ENCODE measurements around the gene NIPBL.

NIPBL gene

DNA sequence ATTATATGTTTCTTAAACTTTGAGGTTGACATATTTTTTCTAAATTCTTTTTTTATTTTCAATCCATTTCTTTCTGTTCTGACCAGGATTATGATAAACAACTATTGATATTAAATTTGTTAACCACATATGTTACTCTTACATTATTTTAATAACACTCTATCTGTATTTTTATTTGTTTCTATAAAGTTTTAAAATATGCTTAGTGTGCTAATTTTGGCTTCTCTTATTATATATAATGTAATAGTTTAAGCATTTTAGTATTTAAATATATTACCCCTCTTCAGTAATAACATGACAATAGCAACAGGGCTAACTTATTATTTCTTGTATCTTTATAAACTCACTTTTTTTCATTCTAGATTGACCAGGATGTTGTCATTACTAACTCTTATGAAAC lies 137.8 kb downstream of the NIPBL start:
- Histone ChIP-seq H3K4me1 (ENCODE audit: control extremely low read depth in 1 of 4, control insufficient read depth in 4 of 4, insufficient read depth in 4 of 4, low read length in 3 of 4) (no peaks in the 10 kb centered on the region), H3K36me3 (ENCODE audit: control insufficient read depth in 4 of 4, insufficient read depth in 4 of 4, low read length in 3 of 4) (peaks cover 11 to 51% (median 21%) of the 10 kb centered on the region in 4 experiments), H3K27me3 (replicated peaks in 2 of 5; ENCODE audit: control insufficient read depth in 4 of 5, insufficient read depth in 5 of 5, low read length in 4 of 5) (no peaks in the 10 kb centered on the region), H3K9me3 (ENCODE audit: control extremely low read depth in 1 of 5, control insufficient read depth in 4 of 5, insufficient read depth in 2 of 5, low read depth in 1 of 5, low read length in 4 of 5) (no peaks in the 10 kb centered on the region), H3K4me3 (ENCODE audit: control insufficient read depth in 1 of 7, extremely low read depth in 1 of 7, insufficient read depth in 4 of 7, low read depth in 2 of 7, low read length in 6 of 7) (no peak overlapping the region), H3K27ac (ENCODE audit: insufficient read depth in 1 of 2, low read depth in 1 of 2, low read length in 2 of 2, poor library complexity in 1 of 2, severe bottlenecking in 2 of 2) (no peak overlapping the region)
- no peak for DNase-seq
- CTCF ChIA-PET, result no interaction called here
- POLR2A ChIA-PET, result no interaction called here

DNA sequence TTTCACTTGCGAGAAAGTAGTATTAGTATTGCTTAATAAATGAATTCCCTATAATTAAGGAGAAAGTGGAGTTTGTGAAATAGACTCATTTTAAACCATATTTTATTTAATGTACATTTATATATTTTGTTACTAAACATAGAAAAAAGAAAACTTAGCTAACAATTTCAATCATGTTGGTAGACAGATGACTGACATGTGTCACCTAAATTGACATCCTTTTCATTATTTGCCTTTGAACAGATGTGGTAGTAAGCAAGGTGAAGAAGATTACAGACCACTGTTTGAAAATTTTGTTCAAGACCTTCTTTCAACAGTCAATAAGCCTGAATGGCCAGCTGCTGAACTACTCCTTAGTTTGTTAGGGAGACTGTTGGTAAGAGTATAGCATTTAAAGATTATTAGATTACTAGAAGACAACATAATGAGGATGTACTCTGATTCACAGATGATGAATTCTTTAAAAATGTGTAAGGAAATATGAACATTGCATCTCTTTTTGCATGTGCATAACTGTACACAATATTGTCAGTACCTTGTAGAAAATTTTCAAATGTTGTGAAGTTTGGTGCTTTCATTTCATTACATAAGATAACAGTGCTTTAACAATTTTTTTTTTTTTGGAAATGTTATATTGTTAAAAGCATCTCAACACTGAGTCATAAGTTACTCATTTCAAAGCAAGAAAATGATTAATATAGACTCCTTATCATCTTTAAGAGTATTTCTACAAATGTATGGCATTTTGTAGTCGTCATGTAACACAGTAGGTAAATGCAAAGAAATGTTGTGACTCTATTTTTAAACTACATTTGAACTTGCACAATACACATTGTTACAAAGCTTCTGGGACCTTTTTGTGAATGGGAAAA lies 139.5 kb downstream of the NIPBL start:
- no peak overlapping the region for H3K4me3 ChIP-seq (ENCODE audit: control insufficient read depth in 1 of 7, extremely low read depth in 1 of 7, insufficient read depth in 4 of 7, low read depth in 2 of 7, low read length in 6 of 7)
- no peak overlapping the region for H3K27ac ChIP-seq (ENCODE audit: insufficient read depth in 1 of 2, low read depth in 1 of 2, low read length in 2 of 2, poor library complexity in 1 of 2, severe bottlenecking in 2 of 2)
- POLR2A ChIA-PET, result interaction anchor here (0.6 to 0.7 kb wide), 2 partner anchors 8 to 157 kb away, joined by 3 read pairs; no protein-coding TSS in a partner anchor
- no peaks in the 10 kb centered on the region for H3K9me3 ChIP-seq (ENCODE audit: control extremely low read depth in 1 of 5, control insufficient read depth in 4 of 5, insufficient read depth in 2 of 5, low read depth in 1 of 5, low read length in 4 of 5)
- no CpG with 5 or more reads among the region's 2 CpGs for WGBS (ENCODE audit: insufficient coverage)
- DNase-seq, result no peak
- no peaks in the 10 kb centered on the region for H3K4me1 ChIP-seq (ENCODE audit: control extremely low read depth in 1 of 4, control insufficient read depth in 4 of 4, insufficient read depth in 4 of 4, low read length in 3 of 4)
- no peaks in the 10 kb centered on the region for H3K27me3 ChIP-seq (replicated peaks in 2 of 5; ENCODE audit: control insufficient read depth in 4 of 5, insufficient read depth in 5 of 5, low read length in 4 of 5)
- peaks cover 11 to 55% (median 24%) of the 10 kb centered on the region in 4 experiments for H3K36me3 ChIP-seq (ENCODE audit: control insufficient read depth in 4 of 4, insufficient read depth in 4 of 4, low read length in 3 of 4)
- CTCF ChIA-PET, result no interaction called here

GRCh38 chr5:37028910-37029309 lies 152.3 kb downstream of the NIPBL start:
- ChIA-PET POLR2A (no interaction called here), CTCF (no interaction called here)
- H3K9me3 ChIP-seq (ENCODE audit: control extremely low read depth in 1 of 5, control insufficient read depth in 4 of 5, insufficient read depth in 2 of 5, low read depth in 1 of 5, low read length in 4 of 5), result no peaks in the 10 kb centered on the region
- H3K27me3 ChIP-seq (replicated peaks in 2 of 5; ENCODE audit: control insufficient read depth in 4 of 5, insufficient read depth in 5 of 5, low read length in 4 of 5), result no peaks in the 10 kb centered on the region
- no peak overlapping the region for H3K27ac ChIP-seq (ENCODE audit: insufficient read depth in 1 of 2, low read depth in 1 of 2, low read length in 2 of 2, poor library complexity in 1 of 2, severe bottlenecking in 2 of 2)
- H3K36me3 ChIP-seq (ENCODE audit: control insufficient read depth in 4 of 4, insufficient read depth in 4 of 4, low read length in 3 of 4), result peaks cover 13 to 63% (median 22%) of the 10 kb centered on the region in 4 experiments
- no peak for DNase-seq
- H3K4me3 ChIP-seq (ENCODE audit: control insufficient read depth in 1 of 7, extremely low read depth in 1 of 7, insufficient read depth in 4 of 7, low read depth in 2 of 7, low read length in 6 of 7), result no peak overlapping the region
- H3K4me1 ChIP-seq (ENCODE audit: control extremely low read depth in 1 of 4, control insufficient read depth in 4 of 4, insufficient read depth in 4 of 4, low read length in 3 of 4), result no peaks in the 10 kb centered on the region
- WGBS (ENCODE audit: insufficient coverage), result 100% methylated on average over 1 of the region's 1 CpG

DNA sequence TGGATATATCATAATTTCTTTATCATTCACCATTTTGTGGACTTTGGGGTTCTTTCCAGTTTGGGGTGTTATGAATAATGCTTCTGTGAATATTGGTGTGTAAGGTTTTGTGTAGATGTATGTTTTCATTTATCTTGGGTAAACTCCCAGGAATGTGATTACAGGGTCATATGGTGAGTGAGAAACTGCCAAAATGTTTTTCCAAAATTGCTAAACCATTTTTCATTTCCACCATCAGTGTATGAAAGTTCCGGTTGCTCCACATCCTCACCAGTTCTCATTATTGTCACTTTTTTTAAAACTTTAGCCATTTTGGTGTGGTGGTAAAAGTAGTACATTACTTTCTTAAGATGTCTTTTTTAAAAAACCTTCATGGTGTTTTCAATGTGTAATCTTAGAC lies 152.9 kb downstream of the NIPBL start:
- ChIA-PET CTCF (no interaction called here), POLR2A (no interaction called here)
- Histone ChIP-seq H3K9me3 (ENCODE audit: control extremely low read depth in 1 of 5, control insufficient read depth in 4 of 5, insufficient read depth in 2 of 5, low read depth in 1 of 5, low read length in 4 of 5) (no peaks in the 10 kb centered on the region), H3K4me1 (ENCODE audit: control extremely low read depth in 1 of 4, control insufficient read depth in 4 of 4, insufficient read depth in 4 of 4, low read length in 3 of 4) (peaks cover 0 to 3% (median 0%) of the 10 kb centered on the region in 4 experiments), H3K27ac (ENCODE audit: insufficient read depth in 1 of 2, low read depth in 1 of 2, low read length in 2 of 2, poor library complexity in 1 of 2, severe bottlenecking in 2 of 2) (no peak overlapping the region), H3K36me3 (ENCODE audit: control insufficient read depth in 4 of 4, insufficient read depth in 4 of 4, low read length in 3 of 4) (peaks cover 12 to 59% (median 20%) of the 10 kb centered on the region in 4 experiments), H3K27me3 (replicated peaks in 2 of 5; ENCODE audit: control insufficient read depth in 4 of 5, insufficient read depth in 5 of 5, low read length in 4 of 5) (no peaks in the 10 kb centered on the region), H3K4me3 (ENCODE audit: control insufficient read depth in 1 of 7, extremely low read depth in 1 of 7, insufficient read depth in 4 of 7, low read depth in 2 of 7, low read length in 6 of 7) (no peak overlapping the region)
- DNase-seq, result no peak
- no CpG with 5 or more reads among the region's 1 CpG for WGBS (ENCODE audit: insufficient coverage)

- peaks cover 0 to 18% (median 5%) of the 10 kb centered on the region in 4 experiments for H3K4me1 ChIP-seq (ENCODE audit: control extremely low read depth in 1 of 4, control insufficient read depth in 4 of 4, insufficient read depth in 4 of 4, low read length in 3 of 4)
- peak in 2 of 3 donors; percentile 5 to 19 for DNase-seq
- CTCF ChIA-PET, result no interaction called here
- peaks cover 12 to 32% (median 18%) of the 10 kb centered on the region in 4 experiments for H3K36me3 ChIP-seq (ENCODE audit: control insufficient read depth in 4 of 4, insufficient read depth in 4 of 4, low read length in 3 of 4)
- no peaks in the 10 kb centered on the region for H3K27me3 ChIP-seq (replicated peaks in 2 of 5; ENCODE audit: control insufficient read depth in 4 of 5, insufficient read depth in 5 of 5, low read length in 4 of 5)
- H3K4me3 ChIP-seq (ENCODE audit: control insufficient read depth in 1 of 7, extremely low read depth in 1 of 7, insufficient read depth in 4 of 7, low read depth in 2 of 7, low read length in 6 of 7), result no peak overlapping the region
- WGBS (ENCODE audit: insufficient coverage), result 46% methylated on average over 5 of the region's 6 CpGs
- no peak overlapping the region for H3K27ac ChIP-seq (ENCODE audit: insufficient read depth in 1 of 2, low read depth in 1 of 2, low read length in 2 of 2, poor library complexity in 1 of 2, severe bottlenecking in 2 of 2)
- POLR2A ChIA-PET, result no interaction called here
- no peaks in the 10 kb centered on the region for H3K9me3 ChIP-seq (ENCODE audit: control extremely low read depth in 1 of 5, control insufficient read depth in 4 of 5, insufficient read depth in 2 of 5, low read depth in 1 of 5, low read length in 4 of 5)
Observed at GRCh38 chr5:37034955-37035354, 158.4 kb downstream of the NIPBL start.

DNA sequence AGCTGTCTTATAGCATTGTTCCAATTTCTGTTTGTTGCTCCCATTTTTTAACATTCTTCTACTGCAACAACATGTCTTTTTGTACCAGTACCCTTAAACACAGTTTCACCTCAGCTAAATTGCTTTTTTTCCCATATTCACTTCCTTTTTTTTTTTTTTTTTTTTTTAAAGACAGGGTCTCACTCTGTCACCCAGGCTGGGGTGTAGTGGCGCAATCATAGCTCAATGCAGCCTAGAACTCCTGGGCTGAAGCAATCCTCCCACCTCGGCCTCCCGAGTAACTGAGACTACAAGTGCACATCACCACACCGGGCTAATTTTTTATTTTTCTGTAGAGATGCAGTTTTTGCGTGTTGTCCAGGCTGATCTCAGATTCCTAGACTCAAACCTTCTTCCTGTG lies 161.3 kb downstream of the NIPBL start:
- Histone ChIP-seq H3K36me3 (ENCODE audit: control insufficient read depth in 4 of 4, insufficient read depth in 4 of 4, low read length in 3 of 4) (peaks cover 8 to 26% (median 11%) of the 10 kb centered on the region in 4 experiments), H3K27ac (ENCODE audit: insufficient read depth in 1 of 2, low read depth in 1 of 2, low read length in 2 of 2, poor library complexity in 1 of 2, severe bottlenecking in 2 of 2) (no peak overlapping the region)
- CTCF ChIA-PET, result no interaction called here

GRCh38 chr5:37039824-37040223 lies 163.3 kb downstream of the NIPBL start:
- CTCF ChIA-PET, result no interaction called here
- no CpG with 5 or more reads among the region's 1 CpG for WGBS (ENCODE audit: insufficient coverage)

More for the DNA sequence above, 161.3 kb downstream of the NIPBL start:
- Histone ChIP-seq H3K4me3 (ENCODE audit: control insufficient read depth in 1 of 7, extremely low read depth in 1 of 7, insufficient read depth in 4 of 7, low read depth in 2 of 7, low read length in 6 of 7) (no peak overlapping the region), H3K27me3 (replicated peaks in 2 of 5; ENCODE audit: control insufficient read depth in 4 of 5, insufficient read depth in 5 of 5, low read length in 4 of 5) (no peaks in the 10 kb centered on the region), H3K9me3 (ENCODE audit: control extremely low read depth in 1 of 5, control insufficient read depth in 4 of 5, insufficient read depth in 2 of 5, low read depth in 1 of 5, low read length in 4 of 5) (no peaks in the 10 kb centered on the region), H3K4me1 (ENCODE audit: control extremely low read depth in 1 of 4, control insufficient read depth in 4 of 4, insufficient read depth in 4 of 4, low read length in 3 of 4) (peaks cover 0 to 18% (median 5%) of the 10 kb centered on the region in 4 experiments)
- POLR2A ChIA-PET, result no interaction called here
- WGBS (ENCODE audit: insufficient coverage), result 100% methylated on average over 2 of the region's 5 CpGs
- no peak for DNase-seq

More at GRCh38 chr5:37039824-37040223, 163.3 kb downstream of the NIPBL start:
- H3K9me3 ChIP-seq (ENCODE audit: control extremely low read depth in 1 of 5, control insufficient read depth in 4 of 5, insufficient read depth in 2 of 5, low read depth in 1 of 5, low read length in 4 of 5), result no peaks in the 10 kb centered on the region
- no peak overlapping the region for H3K27ac ChIP-seq (ENCODE audit: insufficient read depth in 1 of 2, low read depth in 1 of 2, low read length in 2 of 2, poor library complexity in 1 of 2, severe bottlenecking in 2 of 2)
- H3K27me3 ChIP-seq (replicated peaks in 2 of 5; ENCODE audit: control insufficient read depth in 4 of 5, insufficient read depth in 5 of 5, low read length in 4 of 5), result no peaks in the 10 kb centered on the region
- peaks cover 0 to 11% (median 5%) of the 10 kb centered on the region in 4 experiments for H3K4me1 ChIP-seq (ENCODE audit: control extremely low read depth in 1 of 4, control insufficient read depth in 4 of 4, insufficient read depth in 4 of 4, low read length in 3 of 4)
- peaks cover 15 to 30% (median 18%) of the 10 kb centered on the region in 4 experiments for H3K36me3 ChIP-seq (ENCODE audit: control insufficient read depth in 4 of 4, insufficient read depth in 4 of 4, low read length in 3 of 4)
- no peak for DNase-seq
- H3K4me3 ChIP-seq (ENCODE audit: control insufficient read depth in 1 of 7, extremely low read depth in 1 of 7, insufficient read depth in 4 of 7, low read depth in 2 of 7, low read length in 6 of 7), result no peak overlapping the region
- POLR2A ChIA-PET, result no interaction called here

Data from common myeloid progenitor, CD34-positive (primary cell).